Measurements from ENCODE around the gene AMBP.

DNA sequence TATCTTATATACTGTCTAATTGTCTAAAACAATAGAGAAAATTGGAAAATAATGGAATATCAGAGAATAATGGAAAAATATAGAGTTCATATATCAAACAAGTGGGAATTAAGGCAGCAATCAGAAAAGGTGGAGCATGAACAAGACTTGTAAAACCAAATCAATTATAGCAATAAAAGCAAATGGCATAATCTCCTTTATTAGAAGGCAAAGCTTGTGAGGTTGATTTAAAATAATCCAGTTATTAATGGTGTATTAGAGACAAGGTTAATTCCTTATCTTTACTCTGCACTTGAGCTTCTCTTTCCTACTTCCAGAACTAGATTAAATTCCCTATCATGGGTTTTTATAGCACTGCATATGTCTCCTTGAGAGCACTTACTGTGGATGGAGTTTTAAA, 64.1 kb downstream of the AMBP start:
- TF ChIP-seq, protein P1, sequence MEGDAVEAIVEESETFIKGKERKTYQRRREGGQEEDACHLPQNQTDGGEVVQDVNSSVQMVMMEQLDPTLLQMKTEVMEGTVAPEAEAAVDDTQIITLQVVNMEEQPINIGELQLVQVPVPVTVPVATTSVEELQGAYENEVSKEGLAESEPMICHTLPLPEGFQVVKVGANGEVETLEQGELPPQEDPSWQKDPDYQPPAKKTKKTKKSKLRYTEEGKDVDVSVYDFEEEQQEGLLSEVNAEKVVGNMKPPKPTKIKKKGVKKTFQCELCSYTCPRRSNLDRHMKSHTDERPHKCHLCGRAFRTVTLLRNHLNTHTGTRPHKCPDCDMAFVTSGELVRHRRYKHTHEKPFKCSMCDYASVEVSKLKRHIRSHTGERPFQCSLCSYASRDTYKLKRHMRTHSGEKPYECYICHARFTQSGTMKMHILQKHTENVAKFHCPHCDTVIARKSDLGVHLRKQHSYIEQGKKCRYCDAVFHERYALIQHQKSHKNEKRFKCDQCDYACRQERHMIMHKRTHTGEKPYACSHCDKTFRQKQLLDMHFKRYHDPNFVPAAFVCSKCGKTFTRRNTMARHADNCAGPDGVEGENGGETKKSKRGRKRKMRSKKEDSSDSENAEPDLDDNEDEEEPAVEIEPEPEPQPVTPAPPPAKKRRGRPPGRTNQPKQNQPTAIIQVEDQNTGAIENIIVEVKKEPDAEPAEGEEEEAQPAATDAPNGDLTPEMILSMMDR (IDR thresholded peaks at IDR 0.05; ENCODE audit: low read depth, low read length) = no peak
- no peak for TF ChIP-seq EZH2phosphoT487 (IDR thresholded peaks at IDR 0.05; ENCODE audit: low read depth)
